Thyroid gland (tissue), 4 donors: Measurements from ENCODE around the gene MAD1L1.

Source experiments
- CTCF ChIP-seq, 6 experiments: fragments of 200-600 bp in 3 of 6; fragments of 450-650 bp in 3 of 6; sonication (generic) in 3 of 6; IDR thresholded peaks; one replicate each; pipeline ENCODE4 v1.5.1; 2016 to 2019; ENCODE audit warnings: antibody characterized with exemption in 6 of 6, mild to moderate bottlenecking in 2 of 6, inconsistent platforms in 1 of 6, moderate library complexity in 1 of 6
- POLR2A ChIP-seq, 2 donors: fragments of 450-650 bp; IDR thresholded peaks; one replicate each; pipeline ENCODE4 v1.6.1; 2017; ENCODE audit warnings: antibody characterized with exemption in 2 of 2, mild to moderate bottlenecking in 2 of 2, moderate library complexity in 1 of 2

GRCh38 chr7:2149672-2150444, 82.9 kb downstream of the MAD1L1 start:
- TF ChIP-seq CTCF (IDR thresholded peaks at IDR 0.05), result no peak
- TF ChIP-seq POLR2A (IDR thresholded peaks at IDR 0.05), result no peak
